ENCODE results near the gene MYF5.

DNA sequence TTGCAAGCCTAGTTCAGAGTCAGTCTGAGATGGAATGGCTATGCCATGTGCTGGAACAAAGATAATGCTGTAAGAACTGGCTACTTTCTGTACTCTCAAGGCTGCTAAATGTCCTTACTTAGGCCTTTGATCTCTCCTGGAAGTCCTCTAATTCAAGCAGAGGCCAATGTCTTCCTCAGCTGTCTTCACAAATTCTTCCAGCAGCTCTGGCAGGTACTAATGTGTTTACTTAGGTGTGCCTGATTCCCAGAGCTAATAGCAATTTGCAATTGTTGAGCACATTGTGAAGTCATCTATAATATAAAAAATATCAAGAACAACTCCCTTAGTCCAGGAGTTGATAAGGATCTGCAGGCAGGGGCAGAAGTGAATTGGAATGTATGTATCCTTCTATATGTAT is 3.8 kb upstream of the MYF5 start:
- TF ChIP-seq, protein P1, sequence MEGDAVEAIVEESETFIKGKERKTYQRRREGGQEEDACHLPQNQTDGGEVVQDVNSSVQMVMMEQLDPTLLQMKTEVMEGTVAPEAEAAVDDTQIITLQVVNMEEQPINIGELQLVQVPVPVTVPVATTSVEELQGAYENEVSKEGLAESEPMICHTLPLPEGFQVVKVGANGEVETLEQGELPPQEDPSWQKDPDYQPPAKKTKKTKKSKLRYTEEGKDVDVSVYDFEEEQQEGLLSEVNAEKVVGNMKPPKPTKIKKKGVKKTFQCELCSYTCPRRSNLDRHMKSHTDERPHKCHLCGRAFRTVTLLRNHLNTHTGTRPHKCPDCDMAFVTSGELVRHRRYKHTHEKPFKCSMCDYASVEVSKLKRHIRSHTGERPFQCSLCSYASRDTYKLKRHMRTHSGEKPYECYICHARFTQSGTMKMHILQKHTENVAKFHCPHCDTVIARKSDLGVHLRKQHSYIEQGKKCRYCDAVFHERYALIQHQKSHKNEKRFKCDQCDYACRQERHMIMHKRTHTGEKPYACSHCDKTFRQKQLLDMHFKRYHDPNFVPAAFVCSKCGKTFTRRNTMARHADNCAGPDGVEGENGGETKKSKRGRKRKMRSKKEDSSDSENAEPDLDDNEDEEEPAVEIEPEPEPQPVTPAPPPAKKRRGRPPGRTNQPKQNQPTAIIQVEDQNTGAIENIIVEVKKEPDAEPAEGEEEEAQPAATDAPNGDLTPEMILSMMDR (IDR thresholded peaks at IDR 0.05): no peak
- TF ChIP-seq POLR2A (IDR thresholded peaks at IDR 0.05): no peak

Measured in ovary (tissue), 3 donors.